IMR-90 (cell line): ENCODE data around the gene AFTPH. TPM values are rescaled to one million over a fixed set of nuclear protein-coding genes. Genes with fewer than 3 reads are reported as not detected.

Experiments
- ATAC-seq: fragments of 200-7000 bp; cut with Tn5 transposase; 2 replicates; pipeline ENCODE4 v1.9.1; 2020; ENCODE audit warnings: low read depth, mild to moderate bottlenecking, moderate library complexity
- BruUV-seq: library from RNA; stranded (reverse); fragments of 400-500 nt; replicated peaks from 2 replicates; lab custom pipeline; 2021; lab: Mats Ljungman, UMichigan
- CTCF ChIA-PET: fragments of 300-600 bp; formaldehyde crosslinking; extraction: SDS; loops from one replicate; lab custom pipeline; 2021; ENCODE audit warnings: antibody characterized with exemption; lab: Yijun Ruan, JAX
- POLR2A ChIA-PET: fragments of 300-600 bp; sonication (Branson Sonifier 250); formaldehyde crosslinking; loops from one replicate; lab custom pipeline; 2022; ENCODE audit warnings: antibody characterized with exemption; ENCODE audit not compliant: unreplicated experiment; lab: Charles Lee
- DNase-seq: peaks from one replicate; pipeline ENCODE4 v3.0.0; 2013
- H2AFZ ChIP-seq: replicated peaks from 2 replicates; pipeline ENCODE3; 2013; ENCODE audit warnings: low read length, mild to moderate bottlenecking; ENCODE audit not compliant: poor library complexity
- H2AK5ac ChIP-seq: 2 replicates; pipeline ENCODE4 v1.6.1; 2013; ENCODE audit warnings: low read depth, low read length, inconsistent platforms
- H2AK9ac ChIP-seq: replicated peaks from 2 replicates; pipeline ENCODE3; 2013; ENCODE audit warnings: mild to moderate bottlenecking, low read depth, low read length, moderate library complexity; ENCODE audit not compliant: poor library complexity
- H2BK120ac ChIP-seq: 2 replicates; pipeline ENCODE4 v1.6.1; 2013; ENCODE audit warnings: low read depth, low read length, inconsistent platforms
- H2BK15ac ChIP-seq: 3 replicates; pipeline ENCODE4 v1.6.1; 2013; ENCODE audit warnings: low read depth, low read length, inconsistent platforms
- H2BK20ac ChIP-seq: 2 replicates; pipeline ENCODE4 v1.6.1; 2013; ENCODE audit warnings: low read depth, mild to moderate bottlenecking, inconsistent platforms, low read length, moderate library complexity
- H2BK5ac ChIP-seq: 2 replicates; pipeline ENCODE4 v1.6.1; 2013; ENCODE audit warnings: mild to moderate bottlenecking, low read depth, low read length, inconsistent platforms; ENCODE audit not compliant: poor library complexity, severe bottlenecking
- H3K14ac ChIP-seq: replicated peaks from 2 replicates; pipeline ENCODE4 v1.6.1; 2013; ENCODE audit warnings: low read depth, low read length, inconsistent platforms
- H3K18ac ChIP-seq: 2 replicates; pipeline ENCODE4 v1.6.1; 2013; ENCODE audit warnings: low read depth, low read length, control low read depth
- H3K23ac ChIP-seq: 2 replicates; pipeline ENCODE4 v1.6.1; 2013; ENCODE audit warnings: low read depth, low read length, inconsistent platforms
- H3K27ac ChIP-seq: 2 replicates; pipeline ENCODE4 v1.5.1; 2013; ENCODE audit warnings: mild to moderate bottlenecking, control low read depth, low read length; ENCODE audit not compliant: insufficient read depth
- H3K27me3 ChIP-seq: 2 replicates; pipeline ENCODE4 v1.6.1; 2013; ENCODE audit warnings: low read length; ENCODE audit not compliant: control insufficient read depth, insufficient read depth
- H3K36me3 ChIP-seq: 2 replicates; pipeline ENCODE4 v1.6.1; 2013; ENCODE audit warnings: low read length, mixed read lengths; ENCODE audit not compliant: control insufficient read depth, insufficient read depth
- H3K4ac ChIP-seq: 2 replicates; pipeline ENCODE4 v1.6.1; 2013; ENCODE audit warnings: low read depth, low read length, inconsistent platforms
- H3K4me1 ChIP-seq: 2 replicates; pipeline ENCODE4 v1.6.1; 2013; ENCODE audit warnings: low read length, mixed read lengths; ENCODE audit not compliant: control insufficient read depth, insufficient read depth
- H3K4me2 ChIP-seq: 2 replicates; pipeline ENCODE4 v1.6.1; 2013; ENCODE audit warnings: low read depth, mild to moderate bottlenecking, control low read depth, low read length, moderate library complexity
- H3K4me3 ChIP-seq: 2 replicates; pipeline ENCODE4 v1.5.1; 2013; ENCODE audit warnings: low read depth, mild to moderate bottlenecking, control low read depth, low read length, moderate library complexity; ENCODE audit not compliant: insufficient read depth
- H3K56ac ChIP-seq: 2 replicates; pipeline ENCODE4 v1.6.1; 2013; ENCODE audit warnings: low read length, inconsistent platforms; ENCODE audit not compliant: insufficient read depth; ENCODE audit errors: extremely low read depth
- H3K79me1 ChIP-seq, 2 experiments: 2 replicates each; pipeline ENCODE4 v1.6.1; 2013; ENCODE audit warnings: low read length in 2 of 2, inconsistent platforms in 1 of 2, low read depth in 1 of 2
- H3K9ac ChIP-seq: 2 replicates; pipeline ENCODE4 v1.6.1; 2013; ENCODE audit warnings: low read depth, low read length, control low read depth
- H3K9me1 ChIP-seq: 2 replicates; pipeline ENCODE4 v1.6.1; 2013; ENCODE audit warnings: low read length, inconsistent platforms; ENCODE audit not compliant: insufficient read depth
- H3K9me3 ChIP-seq: 2 replicates; pipeline ENCODE4 v1.6.1; 2013; ENCODE audit warnings: low read length; ENCODE audit not compliant: control insufficient read depth, insufficient read depth
- H4K20me1 ChIP-seq: 2 replicates; pipeline ENCODE4 v1.6.1; 2013; ENCODE audit warnings: low read length, inconsistent platforms; ENCODE audit not compliant: insufficient read depth
- H4K5ac ChIP-seq: 2 replicates; pipeline ENCODE4 v1.6.1; 2013; ENCODE audit warnings: mild to moderate bottlenecking, low read depth, low read length, control low read depth
- H4K8ac ChIP-seq, 2 experiments: 2 replicates each; pipeline ENCODE4 v1.6.1; 2013; ENCODE audit warnings: low read depth in 2 of 2, low read length in 2 of 2, control low read depth in 1 of 2, inconsistent platforms in 1 of 2
- H4K91ac ChIP-seq: 2 replicates; pipeline ENCODE4 v1.6.1; 2013; ENCODE audit warnings: low read depth, low read length, inconsistent platforms; ENCODE audit not compliant: insufficient read depth
- FOS ChIP-seq: fragments of 150-350 bp; IDR thresholded peaks from 2 replicates; pipeline ENCODE4 v1.6.1; 2016; ENCODE audit warnings: low read depth, low read length
- MAZ ChIP-seq: IDR thresholded peaks from 2 replicates; pipeline ENCODE4 v1.6.1; 2012; ENCODE audit warnings: low read depth, mild to moderate bottlenecking, low read length, improper control_type of control experiment, moderate library complexity, borderline replicate concordance
- MXI1 ChIP-seq: IDR thresholded peaks from 2 replicates; pipeline ENCODE4 v1.6.1; 2012; ENCODE audit warnings: low read depth, mild to moderate bottlenecking, low read length, moderate library complexity, borderline replicate concordance
- RFX5 ChIP-seq: IDR thresholded peaks from 2 replicates; pipeline ENCODE4 v1.8.0; 2012; ENCODE audit warnings: low read depth, mild to moderate bottlenecking, low read length, moderate library complexity
- WGBS, 2 experiments: methylation state at CpG; one replicate each; pipeline versions ENCODE4 v1.1.5 to v1.1.7; 2013; ENCODE audit warnings: missing lambda C conversion rate in 2 of 2; ENCODE audit not compliant: insufficient read length in 1 of 2; ENCODE audit errors: extremely low coverage in 2 of 2; 5-methylcytosine and 5-hydroxymethylcytosine counted together
- dilution Hi-C: fragments of 300-500 bp; cut with HindIII; formaldehyde crosslinking; loops from one replicate; pipeline ENCODE4 v1.14.3; 2018; ENCODE audit warnings: low sequenced_read_pairs; ENCODE audit not compliant: unreplicated experiment
- in situ Hi-C: fragments of 300-500 bp; cut with MboI; formaldehyde crosslinking; loops from 3 replicates; pipeline ENCODE4 v1.14.3; 2019; ENCODE audit warnings: low sequenced_read_pairs, inconsistent platforms, mixed read lengths
- intact Hi-C: fragments of 100-400 bp; cut with micrococcal nuclease; formaldehyde crosslinking; loops from 2 replicates; pipeline ENCODE4 v1.10.0; 2022
- polyA plus RNA-seq, 3 experiments: library from polyadenylated mRNA; depleted of rRNA; stranded (reverse); fragments of >200 nt; gene quantifications; 2 replicates each; pipeline ENCODE4 v1.2.3, GENCODE V29; 2012; ENCODE audit warnings: low replicate concordance in 1 of 3
- total RNA-seq: library from RNA; depleted of rRNA; stranded (reverse); fragments of >200 nt; gene quantifications from 2 replicates; pipeline ENCODE4 v1.2.3, GENCODE V29; 2012
- TF ChIP-seq, protein P1 (sequence below): fragments of 150-350 bp; IDR thresholded peaks from 2 replicates; pipeline ENCODE4 v1.6.1; 2016; ENCODE audit warnings: low read depth, mild to moderate bottlenecking, low read length, moderate library complexity, borderline replicate concordance
- TF ChIP-seq, protein P2 (sequence below): conservative IDR thresholded peaks from 2 replicates; pipeline ENCODE4 v1.5.1; 2012; ENCODE audit warnings: mild to moderate bottlenecking, low read depth, low read length, improper control_type of control experiment

The AFTPH gene
- total and polyA plus RNA-seq, 2 of the 4 experiments (the other 2 are of a cell fraction) = 9.4 to 19.9 TPM

DNA sequence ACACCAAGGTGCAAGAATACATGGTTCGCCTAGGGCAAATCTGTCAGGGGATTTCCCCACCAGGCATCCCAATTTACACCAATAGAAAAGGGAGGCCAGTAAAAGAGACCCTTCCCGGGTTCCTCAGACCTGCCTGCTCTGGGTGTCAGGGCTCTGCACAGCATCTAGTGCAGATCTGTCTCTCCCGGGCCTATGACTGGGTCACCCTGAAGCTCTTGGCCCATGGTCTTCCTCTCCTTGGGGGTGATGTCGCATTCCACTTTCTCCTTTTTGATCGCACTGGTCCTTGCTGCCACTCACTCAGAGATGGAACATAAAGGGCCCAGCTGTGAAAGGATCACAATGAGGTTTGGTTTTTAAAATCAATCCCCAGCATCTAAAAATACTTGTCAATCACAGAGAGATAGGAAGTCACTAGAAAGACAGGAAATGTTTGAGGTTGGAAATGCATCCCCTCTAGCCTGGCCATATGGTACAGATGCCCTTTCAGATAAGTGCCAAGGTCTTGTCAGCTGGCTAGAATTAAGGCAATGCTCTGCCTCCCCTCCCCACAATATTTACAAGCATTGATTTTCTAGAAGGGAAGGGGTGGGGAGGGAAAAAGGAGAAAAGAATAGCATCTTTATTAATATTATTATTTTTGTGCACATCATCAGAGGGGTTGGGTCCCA lies 34.9 kb upstream of the AFTPH start:
- Histone ChIP-seq H4K5ac (no peak overlapping the region), H3K4me2 (no peak overlapping the region), H3K9me1 (no peaks in the 10 kb centered on the region), H3K23ac (no peak overlapping the region), H3K36me3 (no peaks in the 10 kb centered on the region), H2BK5ac (no peak overlapping the region), H3K56ac (no peak overlapping the region), H2AFZ (no peak overlapping the region), H3K27me3 (peaks cover 51% of the 10 kb centered on the region), H2BK15ac (no peak overlapping the region), H3K4ac (no peak overlapping the region), H4K8ac (no peak overlapping the region), H2AK9ac (no peak overlapping the region), H3K4me3 (no peak overlapping the region), H3K14ac (no peak overlapping the region), H2BK20ac (no peak overlapping the region), H3K18ac (no peak overlapping the region), H4K20me1 (no peaks in the 10 kb centered on the region), H3K4me1 (peaks cover 2% of the 10 kb centered on the region; the same call in 1 of the 2 replicates), H3K79me1 (no peaks in the 10 kb centered on the region), H3K9ac (no peak overlapping the region), H2BK120ac (no peak overlapping the region), H3K27ac (no peak overlapping the region), H4K91ac (no peak overlapping the region), H3K9me3 (no peaks in the 10 kb centered on the region; the same call in 1 of the 2 replicates), H2AK5ac (no peak overlapping the region)
- dilution Hi-C loops (no loop called here), in situ Hi-C loops (loop anchor here (5.0 kb wide), 2 partner anchors 157 to 437 kb away; no protein-coding TSS in a partner anchor), intact Hi-C loops (no loop called here)
- ChIA-PET CTCF (interaction anchor here (0.9 to 2.4 kb wide), 3 partner anchors 18 to 158 kb away, joined by 3 to 36 read pairs (median 3); no protein-coding TSS in a partner anchor), POLR2A (no interaction called here)
- ATAC-seq = no peak
- no TSS peak for BruUV-seq
- no CpG with 5 or more reads among the region's 5 CpGs for WGBS, 2 experiments
- no peak for DNase-seq
- no peak for TF ChIP-seq MXI1
- TF ChIP-seq, protein P1, sequence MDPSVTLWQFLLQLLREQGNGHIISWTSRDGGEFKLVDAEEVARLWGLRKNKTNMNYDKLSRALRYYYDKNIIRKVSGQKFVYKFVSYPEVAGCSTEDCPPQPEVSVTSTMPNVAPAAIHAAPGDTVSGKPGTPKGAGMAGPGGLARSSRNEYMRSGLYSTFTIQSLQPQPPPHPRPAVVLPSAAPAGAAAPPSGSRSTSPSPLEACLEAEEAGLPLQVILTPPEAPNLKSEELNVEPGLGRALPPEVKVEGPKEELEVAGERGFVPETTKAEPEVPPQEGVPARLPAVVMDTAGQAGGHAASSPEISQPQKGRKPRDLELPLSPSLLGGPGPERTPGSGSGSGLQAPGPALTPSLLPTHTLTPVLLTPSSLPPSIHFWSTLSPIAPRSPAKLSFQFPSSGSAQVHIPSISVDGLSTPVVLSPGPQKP = no peak
- TF ChIP-seq, protein P2, sequence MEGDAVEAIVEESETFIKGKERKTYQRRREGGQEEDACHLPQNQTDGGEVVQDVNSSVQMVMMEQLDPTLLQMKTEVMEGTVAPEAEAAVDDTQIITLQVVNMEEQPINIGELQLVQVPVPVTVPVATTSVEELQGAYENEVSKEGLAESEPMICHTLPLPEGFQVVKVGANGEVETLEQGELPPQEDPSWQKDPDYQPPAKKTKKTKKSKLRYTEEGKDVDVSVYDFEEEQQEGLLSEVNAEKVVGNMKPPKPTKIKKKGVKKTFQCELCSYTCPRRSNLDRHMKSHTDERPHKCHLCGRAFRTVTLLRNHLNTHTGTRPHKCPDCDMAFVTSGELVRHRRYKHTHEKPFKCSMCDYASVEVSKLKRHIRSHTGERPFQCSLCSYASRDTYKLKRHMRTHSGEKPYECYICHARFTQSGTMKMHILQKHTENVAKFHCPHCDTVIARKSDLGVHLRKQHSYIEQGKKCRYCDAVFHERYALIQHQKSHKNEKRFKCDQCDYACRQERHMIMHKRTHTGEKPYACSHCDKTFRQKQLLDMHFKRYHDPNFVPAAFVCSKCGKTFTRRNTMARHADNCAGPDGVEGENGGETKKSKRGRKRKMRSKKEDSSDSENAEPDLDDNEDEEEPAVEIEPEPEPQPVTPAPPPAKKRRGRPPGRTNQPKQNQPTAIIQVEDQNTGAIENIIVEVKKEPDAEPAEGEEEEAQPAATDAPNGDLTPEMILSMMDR = no peak
- no peak for TF ChIP-seq RFX5
- TF ChIP-seq FOS = no peak
- no peak for TF ChIP-seq MAZ
